Measurements from ENCODE around the gene SLC6A13. TPM values are rescaled to one million over a fixed set of nuclear protein-coding genes. Genes with fewer than 3 reads are reported as not detected.

The SLC6A13 gene
- total and polyA plus RNA-seq, 2 of the 13 experiments (the other 11 are each of a cell fraction or from before 2014, with no cell fraction given), result 0.05 to 0.15 TPM

- no peaks in the 10 kb centered on the region for H3K9me3 ChIP-seq (ENCODE audit: low read length)
- H3K4me2 ChIP-seq (ENCODE audit: low read depth, low read length), result no peak overlapping the region
- no peak for TF ChIP-seq TEAD3 (CRISPR knock-in tag; optimal IDR thresholded peaks at IDR 0.05; ENCODE audit: borderline replicate concordance)
- TF ChIP-seq ZBTB7A (CRISPR knock-in tag; IDR thresholded peaks at IDR 0.05), result no peak
- no peak for TF ChIP-seq ZNF205 (CRISPR knock-in tag; IDR thresholded peaks at IDR 0.05)
- no peak for TF ChIP-seq NBN (conservative IDR thresholded peaks at IDR 0.05)
- no peak for TF ChIP-seq ZFP1 (CRISPR knock-in tag; IDR thresholded peaks at IDR 0.05)
- no peak for TF ChIP-seq MYNN (CRISPR knock-in tag; IDR thresholded peaks at IDR 0.05; ENCODE audit: low read depth)
- no peak for TF ChIP-seq KLF15 (CRISPR knock-in tag; IDR thresholded peaks at IDR 0.05; ENCODE audit: borderline replicate concordance)
- TF ChIP-seq SNAI1 (CRISPR knock-in tag; IDR thresholded peaks at IDR 0.05; ENCODE audit: borderline replicate concordance), result no peak
- TF ChIP-seq, protein P1, sequence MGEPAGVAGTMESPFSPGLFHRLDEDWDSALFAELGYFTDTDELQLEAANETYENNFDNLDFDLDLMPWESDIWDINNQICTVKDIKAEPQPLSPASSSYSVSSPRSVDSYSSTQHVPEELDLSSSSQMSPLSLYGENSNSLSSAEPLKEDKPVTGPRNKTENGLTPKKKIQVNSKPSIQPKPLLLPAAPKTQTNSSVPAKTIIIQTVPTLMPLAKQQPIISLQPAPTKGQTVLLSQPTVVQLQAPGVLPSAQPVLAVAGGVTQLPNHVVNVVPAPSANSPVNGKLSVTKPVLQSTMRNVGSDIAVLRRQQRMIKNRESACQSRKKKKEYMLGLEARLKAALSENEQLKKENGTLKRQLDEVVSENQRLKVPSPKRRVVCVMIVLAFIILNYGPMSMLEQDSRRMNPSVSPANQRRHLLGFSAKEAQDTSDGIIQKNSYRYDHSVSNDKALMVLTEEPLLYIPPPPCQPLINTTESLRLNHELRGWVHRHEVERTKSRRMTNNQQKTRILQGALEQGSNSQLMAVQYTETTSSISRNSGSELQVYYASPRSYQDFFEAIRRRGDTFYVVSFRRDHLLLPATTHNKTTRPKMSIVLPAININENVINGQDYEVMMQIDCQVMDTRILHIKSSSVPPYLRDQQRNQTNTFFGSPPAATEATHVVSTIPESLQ (CRISPR knock-in tag; conservative IDR thresholded peaks at IDR 0.05), result no peak
- no peak for TF ChIP-seq ZNF589 (CRISPR knock-in tag; conservative IDR thresholded peaks at IDR 0.05)
- TF ChIP-seq, protein P2, sequence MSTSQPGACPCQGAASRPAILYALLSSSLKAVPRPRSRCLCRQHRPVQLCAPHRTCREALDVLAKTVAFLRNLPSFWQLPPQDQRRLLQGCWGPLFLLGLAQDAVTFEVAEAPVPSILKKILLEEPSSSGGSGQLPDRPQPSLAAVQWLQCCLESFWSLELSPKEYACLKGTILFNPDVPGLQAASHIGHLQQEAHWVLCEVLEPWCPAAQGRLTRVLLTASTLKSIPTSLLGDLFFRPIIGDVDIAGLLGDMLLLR (CRISPR knock-in tag; IDR thresholded peaks at IDR 0.05), result no peak
- TF ChIP-seq, protein P3, sequence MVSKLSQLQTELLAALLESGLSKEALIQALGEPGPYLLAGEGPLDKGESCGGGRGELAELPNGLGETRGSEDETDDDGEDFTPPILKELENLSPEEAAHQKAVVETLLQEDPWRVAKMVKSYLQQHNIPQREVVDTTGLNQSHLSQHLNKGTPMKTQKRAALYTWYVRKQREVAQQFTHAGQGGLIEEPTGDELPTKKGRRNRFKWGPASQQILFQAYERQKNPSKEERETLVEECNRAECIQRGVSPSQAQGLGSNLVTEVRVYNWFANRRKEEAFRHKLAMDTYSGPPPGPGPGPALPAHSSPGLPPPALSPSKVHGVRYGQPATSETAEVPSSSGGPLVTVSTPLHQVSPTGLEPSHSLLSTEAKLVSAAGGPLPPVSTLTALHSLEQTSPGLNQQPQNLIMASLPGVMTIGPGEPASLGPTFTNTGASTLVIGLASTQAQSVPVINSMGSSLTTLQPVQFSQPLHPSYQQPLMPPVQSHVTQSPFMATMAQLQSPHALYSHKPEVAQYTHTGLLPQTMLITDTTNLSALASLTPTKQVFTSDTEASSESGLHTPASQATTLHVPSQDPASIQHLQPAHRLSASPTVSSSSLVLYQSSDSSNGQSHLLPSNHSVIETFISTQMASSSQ (IDR thresholded peaks at IDR 0.05; ENCODE audit: low read depth), result no peak
- TF ChIP-seq, protein P3 (CRISPR knock-in tag; IDR thresholded peaks at IDR 0.05; ENCODE audit: borderline replicate concordance), result no peak
- TF ChIP-seq PRMT3 (CRISPR knock-in tag; IDR thresholded peaks at IDR 0.05; ENCODE audit: borderline replicate concordance, low read depth), result no peak
- TF ChIP-seq HCFC1 (IDR thresholded peaks at IDR 0.05; ENCODE audit: low read depth, low read length), result no peak
- TF ChIP-seq HHEX (CRISPR knock-in tag; IDR thresholded peaks at IDR 0.05), result no peak
- TF ChIP-seq ZNF678 (CRISPR knock-in tag; IDR thresholded peaks at IDR 0.05), result no peak
- TF ChIP-seq STAG1 (CRISPR knock-in tag; IDR thresholded peaks at IDR 0.05), result no peak
- TF ChIP-seq SKI (IDR thresholded peaks at IDR 0.05; ENCODE audit: partially characterized antibody), result no peak
- no peak for DNase-seq (ENCODE audit: low spot score)
- H3K79me2 ChIP-seq (ENCODE audit: insufficient read depth, low read length), result no peaks in the 10 kb centered on the region
- H3K27ac ChIP-seq (ENCODE audit: extremely low read length, insufficient read depth, low read length), result no peak overlapping the region
- CTCF ChIA-PET (ENCODE audit: low intra/inter-chr PET ratio, low total read pairs), result no interaction called here
- no peak overlapping the region for H3K9ac ChIP-seq (ENCODE audit: insufficient read depth, low read depth, low read length)
- POLR2A ChIA-PET, result no interaction called here
- no peak overlapping the region for H2AFZ ChIP-seq (ENCODE audit: low read length)
- no peak overlapping the region for H3K4me3 ChIP-seq (replicated peaks in 1 of 3; ENCODE audit: insufficient read depth in 1 of 3, low read depth in 2 of 3, low read length in 3 of 3)
- intact Hi-C loops (cut with micrococcal nuclease; ENCODE audit: unreplicated experiment) (no loop called here), in situ Hi-C loops (cut with HindIII; ENCODE audit: extremely low pct_ligation_motif_present, low pct_unique_long_range_greater_than_20kb) (no loop called here)
- WGBS (ENCODE audit: low lambda C conversion rate), result 67% methylated on average over 3 of the region's 3 CpGs
- no peak for ATAC-seq
- H3K27me3 ChIP-seq (ENCODE audit: control insufficient read depth in 1 of 2, insufficient read depth in 2 of 2, low read length in 2 of 2), result no peaks in the 10 kb centered on the region
- H3K36me3 ChIP-seq (replicated peaks in 1 of 2; ENCODE audit: control insufficient read depth in 1 of 2, insufficient read depth in 2 of 2, low read length in 2 of 2), result no peaks in the 10 kb centered on the region
- FAIRE-seq, result no peak
- no TSS peak for BruUV-seq (replicated peaks)
- H4K20me1 ChIP-seq (ENCODE audit: insufficient read depth, low read length), result no peaks in the 10 kb centered on the region
- H3K4me1 ChIP-seq (ENCODE audit: insufficient read depth, low read length), result peaks cover 9% of the 10 kb centered on the region
Measured at GRCh38 chr12:273382-273781, 10.7 kb upstream of the SLC6A13 start.
